T-cell (primary cell): Measurements from ENCODE around the gene RAB22A. TPM values are rescaled to one million over a fixed set of nuclear protein-coding genes. Genes with fewer than 3 reads are reported as not detected.
A peak's percentile ranks its signal among the peaks of the same experiment; 100 is the strongest.

Source experiments
- ATAC-seq, 4 experiments: fragments of 200-7000 bp in 3 of 4; fragments of 150-1000 bp in 1 of 4; cut with Tn5 transposase; replicated peaks in 1 of 4; 1 replicate in 3 of 4; 2 replicates in 1 of 4; pipeline ENCODE4 v1.10.0; 2021; ENCODE audit warnings: moderate library complexity in 3 of 4, mild to moderate bottlenecking in 2 of 4, moderate number of reproducible peaks in 1 of 4
- CTCF ChIA-PET, 2 donors: fragments of 300-600 bp; sonication (Branson Sonifier 250); formaldehyde crosslinking; loops; one replicate each; lab custom pipeline; 2022; ENCODE audit warnings: antibody characterized with exemption in 2 of 2; lab: Charles Lee
- POLR2A ChIA-PET, 2 donors: fragments of 300-600 bp; sonication (Branson Sonifier 250); formaldehyde crosslinking; loops; one replicate each; lab custom pipeline; 2022; ENCODE audit warnings: antibody characterized with exemption in 2 of 2; lab: Charles Lee
- DNase-seq, 35 experiments: peaks; one replicate each; pipeline versions ENCODE4 v3.0.0 to v3.0.0-alpha.2; 2013 to 2023
- H3K27ac ChIP-seq: one replicate; pipeline ENCODE4 v1.5.1; 2013; ENCODE audit warnings: low read length
- H3K27me3 ChIP-seq, 2 experiments: replicated peaks in 1 of 2; 1 replicate in 1 of 2; 2 replicates in 1 of 2; pipeline versions ENCODE4 v1.6.1 to v1.7.0; 2013; ENCODE audit warnings: low read length in 1 of 2, mixed read lengths in 1 of 2; ENCODE audit not compliant: control insufficient read depth in 2 of 2, insufficient read depth in 2 of 2; ENCODE audit errors: extremely low read depth in 1 of 2
- H3K36me3 ChIP-seq, 2 donors: 1 replicate in 1 of 2; 2 replicates in 1 of 2; pipeline versions ENCODE4 v1.6.1 to v1.7.0; 2013; ENCODE audit warnings: low read length in 1 of 2; ENCODE audit not compliant: control insufficient read depth in 2 of 2, insufficient read depth in 1 of 2; ENCODE audit errors: extremely low read depth in 1 of 2
- H3K4me1 ChIP-seq, 2 experiments: 1 replicate in 1 of 2; 2 replicates in 1 of 2; pipeline versions ENCODE4 v1.6.1 to v1.7.0; 2013; ENCODE audit warnings: low read length in 2 of 2, mixed read lengths in 1 of 2; ENCODE audit not compliant: insufficient read depth in 2 of 2, control insufficient read depth in 1 of 2; ENCODE audit errors: extremely low read depth in 1 of 2
- H3K4me3 ChIP-seq, 2 donors: 1 replicate in 1 of 2; 2 replicates in 1 of 2; pipeline versions ENCODE4 v1.5.1 to v1.7.0; 2013; ENCODE audit warnings: mild to moderate bottlenecking in 2 of 2, low read length in 1 of 2, moderate library complexity in 1 of 2; ENCODE audit not compliant: control insufficient read depth in 1 of 2; ENCODE audit errors: extremely low read depth in 1 of 2
- H3K9me3 ChIP-seq: 2 replicates; pipeline ENCODE4 v1.7.0; 2013
- H3K27ac Mint-ChIP-seq, 2 donors: one replicate each; pipeline ENCODE4 v1.8.0; 2020 to 2021; ENCODE audit warnings: mild to moderate bottlenecking in 2 of 2, mixed read lengths in 2 of 2
- H3K27me3 Mint-ChIP-seq, 2 donors: one replicate each; pipeline ENCODE4 v1.8.0; 2021 to 2022; ENCODE audit warnings: mixed read lengths in 2 of 2
- H3K36me3 Mint-ChIP-seq: one replicate; pipeline ENCODE4 v1.8.0; 2021; ENCODE audit warnings: mixed read lengths
- H3K4me1 Mint-ChIP-seq, 3 donors: one replicate each; pipeline ENCODE4 v1.8.0; 2020 to 2022; ENCODE audit warnings: mixed read lengths in 3 of 3, mild to moderate bottlenecking in 1 of 3
- H3K4me3 Mint-ChIP-seq, 3 donors: one replicate each; pipeline ENCODE4 v1.8.0; 2020 to 2022; ENCODE audit warnings: mild to moderate bottlenecking in 3 of 3, mixed read lengths in 3 of 3, moderate library complexity in 3 of 3
- H3K9me3 Mint-ChIP-seq, 3 donors: one replicate each; pipeline ENCODE4 v1.8.0; 2020 to 2022; ENCODE audit warnings: mixed read lengths in 3 of 3
- WGBS: methylation state at CpG from one replicate; pipeline ENCODE4 v1.1.5; 2013; ENCODE audit warnings: missing lambda C conversion rate; ENCODE audit not compliant: insufficient coverage; 5-methylcytosine and 5-hydroxymethylcytosine counted together
- total RNA-seq, 35 experiments: library from RNA in 6 of 35; stranded (reverse) in 6 of 35; fragments of 120-200 nt in 1 of 35; gene quantifications; one replicate each; pipeline versions ENCODE4 v1.2.1 to v1.2.4 and lab custom pipeline; 2013 to 2026

The RAB22A gene
- total RNA-seq, 5 donors from 2014 or later (not counting 1 experiment from before 2014, with no cell fraction given) = 15.3 to 23.0 (median 20.4) TPM

DNA sequence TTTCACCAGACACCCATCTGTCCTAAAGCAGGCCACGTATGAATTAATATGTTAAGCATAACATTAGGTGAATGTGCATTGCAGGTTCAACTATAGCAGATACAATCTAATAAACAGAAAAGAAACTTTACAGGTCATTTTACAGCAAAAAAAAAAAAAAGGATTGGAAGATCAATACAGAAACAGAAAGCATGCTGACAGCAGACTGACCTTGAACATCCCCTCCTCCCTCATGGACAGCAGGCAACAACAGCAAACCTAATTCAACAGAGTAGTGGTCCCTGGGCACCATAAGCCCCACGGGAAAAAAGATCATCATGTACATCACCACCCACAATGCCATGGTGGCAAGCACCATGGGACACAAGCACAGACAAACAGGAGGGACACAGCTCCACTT is 12.1 kb upstream of the RAB22A start:
- ATAC-seq = no peak
- no CpG with 5 or more reads among the region's 2 CpGs for WGBS

DNA sequence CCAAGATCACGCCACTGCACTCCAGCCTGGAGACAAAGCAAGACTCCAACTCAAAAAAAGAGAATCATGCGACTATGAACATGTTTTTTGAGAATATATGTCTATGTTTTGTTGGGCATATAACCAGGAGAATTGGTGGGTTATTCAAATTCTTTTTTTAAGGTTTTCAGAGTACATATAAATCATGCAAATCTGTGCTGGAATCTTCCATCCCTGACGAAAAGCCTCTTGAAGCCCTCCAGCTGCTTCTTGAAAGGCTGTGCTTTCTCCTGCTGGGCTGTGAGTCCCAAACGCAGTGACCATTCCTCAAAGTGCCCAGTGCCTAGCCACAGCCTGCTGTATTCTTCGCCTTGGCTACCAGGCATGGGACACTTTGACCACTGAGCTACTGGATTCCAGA is 9.2 kb upstream of the RAB22A start:
- ATAC-seq (no peak), DNase-seq (no peak)
- H3K27me3 Mint-ChIP-seq = no peaks in the 10 kb centered on the region
- H3K27ac Mint-ChIP-seq = peak overlapping the region in 1 of 2 donors; percentile 53
- H3K36me3 Mint-ChIP-seq = peaks cover 11% of the 10 kb centered on the region
- H3K4me3 Mint-ChIP-seq = no peak overlapping the region
- Histone ChIP-seq H3K4me3 (no peak overlapping the region), H3K27ac (no peak overlapping the region), H3K4me1 (no peaks in the 10 kb centered on the region), H3K36me3 (no peaks in the 10 kb centered on the region), H3K27me3 (no peaks in the 10 kb centered on the region), H3K9me3 (no peaks in the 10 kb centered on the region)
- ChIA-PET POLR2A (interaction anchor here (0.6 kb wide), 2 partner anchors 9 to 10 kb away, joined by 3 to 4 read pairs; partner anchors contain the start of gene RAB22A (in 1 of the 2)), CTCF (interaction anchor here (0.5 to 0.6 kb wide), 2 partner anchors 58 to 350 kb away, joined by 3 to 4 read pairs; no protein-coding TSS in a partner anchor)
- no peaks in the 10 kb centered on the region for H3K9me3 Mint-ChIP-seq
- H3K4me1 Mint-ChIP-seq = peaks cover 21 to 29% (median 28%) of the 10 kb centered on the region in 3 donors
- WGBS = 98% methylated on average over 4 of the region's 5 CpGs

More for the DNA sequence above, 12.1 kb upstream of the RAB22A start:
- DNase-seq = no peak
- Histone ChIP-seq H3K4me3 (no peak overlapping the region), H3K9me3 (no peaks in the 10 kb centered on the region), H3K36me3 (no peaks in the 10 kb centered on the region), H3K27me3 (no peaks in the 10 kb centered on the region), H3K4me1 (no peaks in the 10 kb centered on the region), H3K27ac (no peak overlapping the region)
- H3K9me3 Mint-ChIP-seq = no peaks in the 10 kb centered on the region
- peaks cover 16 to 24% (median 21%) of the 10 kb centered on the region in 3 donors for H3K4me1 Mint-ChIP-seq
- no peak overlapping the region for H3K27ac Mint-ChIP-seq
- no peak overlapping the region for H3K4me3 Mint-ChIP-seq
- no peaks in the 10 kb centered on the region for H3K27me3 Mint-ChIP-seq
- peaks cover 11% of the 10 kb centered on the region for H3K36me3 Mint-ChIP-seq
- ChIA-PET POLR2A (interaction anchor here in 1 of 2 donors (0.5 kb wide), 1 partner anchor 924 kb away, joined by 3 read pairs; no protein-coding TSS in a partner anchor), CTCF (no interaction called here)

DNA sequence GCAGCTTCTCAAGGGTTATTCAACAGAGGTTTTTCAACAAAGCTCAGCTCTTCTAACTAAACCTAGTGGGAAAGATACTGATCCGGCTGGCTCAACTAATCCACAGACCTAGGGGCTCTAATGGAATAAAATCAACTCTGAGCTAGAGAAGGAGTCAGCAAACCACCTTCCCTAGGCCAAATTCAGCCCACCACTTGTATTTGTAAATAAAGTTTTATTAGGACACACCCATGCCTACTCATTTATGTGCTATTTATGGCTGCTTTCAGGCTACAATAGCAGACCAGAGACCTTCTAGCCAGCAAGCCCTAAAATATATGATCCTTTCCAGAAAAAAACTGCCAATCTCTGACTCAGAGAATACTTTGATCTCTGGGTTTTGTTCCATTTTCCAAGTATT is 6.0 kb upstream of the RAB22A start:
- Mint-ChIP-seq H3K27ac (no peak overlapping the region), H3K27me3 (no peaks in the 10 kb centered on the region), H3K4me3 (no peak overlapping the region), H3K9me3 (no peaks in the 10 kb centered on the region), H3K4me1 (peaks cover 36 to 43% (median 39%) of the 10 kb centered on the region in 3 donors), H3K36me3 (peaks cover 11% of the 10 kb centered on the region)
- Histone ChIP-seq H3K27me3 (no peaks in the 10 kb centered on the region), H3K4me1 (peaks cover 21 to 25% of the 10 kb centered on the region in 2 experiments), H3K9me3 (no peaks in the 10 kb centered on the region), H3K36me3 (no peaks in the 10 kb centered on the region), H3K4me3 (no peak overlapping the region), H3K27ac (no peak overlapping the region)
- CTCF ChIA-PET = interaction anchor here in 1 of 2 donors (0.8 kb wide), 1 partner anchor 51 kb away, joined by 3 read pairs; no protein-coding TSS in a partner anchor
- WGBS = no CpG with 5 or more reads among the region's 1 CpG
- ATAC-seq = no peak
- POLR2A ChIA-PET = interaction anchor here (0.6 kb wide), 2 partner anchors 66 to 160 kb away, joined by 4 read pairs; no protein-coding TSS in a partner anchor
- no peak for DNase-seq

DNA sequence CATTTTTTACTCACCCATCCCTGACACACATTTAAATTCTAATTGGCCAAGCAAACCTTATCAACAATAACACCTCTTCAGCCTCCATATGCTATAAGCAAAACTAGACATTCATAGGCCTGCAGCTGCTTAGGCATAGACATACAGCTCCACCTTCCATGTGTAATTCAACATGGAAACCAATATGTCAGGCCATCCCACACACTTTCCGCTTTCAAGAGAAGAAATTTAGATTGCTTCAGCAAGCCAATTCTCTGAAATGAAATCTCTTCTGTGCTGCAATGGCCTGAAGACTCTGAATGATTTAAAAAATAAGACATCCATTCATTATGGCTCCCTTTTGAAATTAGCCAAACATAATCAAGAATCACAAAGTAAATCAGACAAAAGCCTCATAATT is 4.5 kb upstream of the RAB22A start:
- no peaks in the 10 kb centered on the region for H3K9me3 Mint-ChIP-seq
- H3K4me3 Mint-ChIP-seq = no peak overlapping the region
- peak overlapping the region; percentile 27 to 39 for H3K27ac Mint-ChIP-seq
- ATAC-seq (no peak), DNase-seq (no peak)
- ChIA-PET POLR2A (no interaction called here), CTCF (no interaction called here)
- H3K27ac ChIP-seq = no peak overlapping the region
- no peaks in the 10 kb centered on the region for H3K27me3 ChIP-seq
- H3K27me3 Mint-ChIP-seq = no peaks in the 10 kb centered on the region
- 91% methylated on average over 1 of the region's 1 CpG for WGBS
- H3K36me3 ChIP-seq = no peaks in the 10 kb centered on the region
- H3K36me3 Mint-ChIP-seq = peaks cover 6% of the 10 kb centered on the region
- peaks cover 25 to 32% of the 10 kb centered on the region in 2 experiments for H3K4me1 ChIP-seq
- H3K9me3 ChIP-seq = no peaks in the 10 kb centered on the region
- peaks cover 38 to 47% (median 42%) of the 10 kb centered on the region in 3 donors for H3K4me1 Mint-ChIP-seq
- no peak overlapping the region for H3K4me3 ChIP-seq

DNA sequence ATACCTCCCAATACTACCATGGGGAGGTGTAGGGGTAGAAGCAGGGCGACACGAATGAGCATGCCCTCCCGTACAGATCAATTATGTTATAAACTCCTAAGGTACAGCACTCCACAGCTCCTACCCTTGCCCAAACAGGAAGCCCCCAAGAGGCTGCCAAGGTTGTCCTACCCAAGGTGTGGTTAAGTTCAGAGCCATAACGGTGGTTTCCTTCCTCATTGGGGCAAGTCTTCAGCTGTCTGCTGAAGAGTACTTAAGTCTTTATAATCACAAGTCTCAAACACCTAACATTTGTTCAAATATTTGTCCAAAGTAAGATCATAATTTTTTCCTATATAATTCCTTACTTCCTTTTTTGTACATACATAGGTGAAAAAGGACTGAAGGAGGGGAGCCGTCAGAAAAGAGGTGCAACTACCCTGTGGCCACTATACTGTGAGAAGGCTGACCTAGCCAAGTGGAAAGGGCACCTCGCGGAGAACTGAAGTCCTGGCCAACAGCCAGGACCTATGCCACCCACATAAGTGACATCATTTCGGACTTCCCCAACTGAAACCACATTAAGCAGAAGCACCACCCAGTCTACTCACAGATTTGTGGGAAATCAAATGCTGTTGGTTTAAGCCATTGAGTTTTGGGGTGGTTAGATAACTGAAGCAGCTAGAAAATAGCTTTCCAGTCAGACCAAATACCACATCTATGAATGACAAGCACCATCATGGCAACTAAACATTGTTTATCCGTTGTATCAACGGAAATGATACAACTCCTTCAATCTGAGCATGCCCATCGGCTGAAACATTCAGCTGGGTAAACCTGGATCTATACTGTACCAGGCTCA is 2.9 kb upstream of the RAB22A start:
- H3K4me3 ChIP-seq = peak overlapping the region in 1 of 2 donors; percentile 49
- POLR2A ChIA-PET = interaction anchor here (0.5 to 2.0 kb wide), 9 partner anchors 24 to 908 kb away, joined by 3 to 22 read pairs (median 5); partner anchors contain the start of gene VAPB (in 1 of the 2)
- 0% methylated on average over 2 of the region's 11 CpGs for WGBS

DNA sequence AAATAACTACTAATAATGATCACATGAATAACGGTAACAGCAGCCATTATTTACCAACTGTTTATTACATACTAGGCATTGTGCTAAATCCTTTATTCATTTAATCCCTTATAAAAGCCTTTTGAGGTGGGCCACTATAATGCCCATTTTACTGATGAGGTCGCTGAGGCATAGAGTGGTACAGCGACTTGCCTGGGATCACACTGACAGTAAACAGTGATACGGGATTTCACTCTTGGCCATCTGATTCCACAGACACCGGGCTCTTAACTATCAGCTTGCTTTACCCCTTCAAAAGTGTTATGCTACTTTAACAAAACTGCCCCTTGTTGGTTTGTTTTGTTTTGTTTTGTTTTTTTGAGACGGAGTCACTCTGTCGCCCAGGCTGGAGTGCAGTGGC is 2.2 kb upstream of the RAB22A start:
- DNase-seq = peak in 1 of 35 experiments; percentile 5
- Histone ChIP-seq H3K27ac (peak overlapping the region; percentile 92), H3K9me3 (no peaks in the 10 kb centered on the region), H3K4me3 (no peak overlapping the region), H3K4me1 (peaks cover 31 to 40% of the 10 kb centered on the region in 2 experiments), H3K36me3 (peaks cover 0 to 3% of the 10 kb centered on the region in 2 donors), H3K27me3 (no peaks in the 10 kb centered on the region)
- no peaks in the 10 kb centered on the region for H3K27me3 Mint-ChIP-seq
- ChIA-PET CTCF (interaction anchor here in 1 of 2 donors (0.8 to 1.8 kb wide), 5 partner anchors 8 to 344 kb away, joined by 3 to 8 read pairs (median 4); partner anchors contain the start of genes STX16 and VAPB), POLR2A (interaction anchor here in 1 of 2 donors (0.6 to 2.0 kb wide), 5 partner anchors 24 to 909 kb away, joined by 3 to 22 read pairs (median 5); partner anchors contain the start of gene VAPB)
- 84% methylated on average over 4 of the region's 7 CpGs for WGBS
- H3K4me3 Mint-ChIP-seq = peak overlapping the region; percentile 11 to 69 (median 66)
- H3K4me1 Mint-ChIP-seq = peaks cover 49 to 65% (median 52%) of the 10 kb centered on the region in 3 donors
- H3K27ac Mint-ChIP-seq = peak overlapping the region; percentile 91 to 94
- no peaks in the 10 kb centered on the region for H3K9me3 Mint-ChIP-seq
- peak in 1 of 4 experiments; percentile 0 for ATAC-seq
- peaks cover 5% of the 10 kb centered on the region for H3K36me3 Mint-ChIP-seq

More for the DNA sequence above, 2.9 kb upstream of the RAB22A start:
- Histone ChIP-seq H3K36me3 (peaks cover 0 to 3% of the 10 kb centered on the region in 2 donors), H3K4me1 (peaks cover 31 to 35% of the 10 kb centered on the region in 2 experiments), H3K27me3 (no peaks in the 10 kb centered on the region), H3K27ac (peak overlapping the region; percentile 92), H3K9me3 (no peaks in the 10 kb centered on the region)
- DNase-seq = peak in 34 of 35 experiments; percentile 49 to 95 (median 75)
- peak overlapping the region; percentile 91 to 94 for H3K27ac Mint-ChIP-seq
- no peaks in the 10 kb centered on the region for H3K9me3 Mint-ChIP-seq
- H3K4me1 Mint-ChIP-seq = peaks cover 45 to 61% (median 49%) of the 10 kb centered on the region in 3 donors
- peaks cover 8% of the 10 kb centered on the region for H3K36me3 Mint-ChIP-seq
- peak; percentile 48 to 80 (median 61) for ATAC-seq
- CTCF ChIA-PET = interaction anchor here in 1 of 2 donors (0.8 to 1.8 kb wide), 6 partner anchors 8 to 344 kb away, joined by 3 to 8 read pairs (median 4); partner anchors contain the start of genes STX16 and VAPB
- peak overlapping the region; percentile 11 to 69 (median 66) for H3K4me3 Mint-ChIP-seq
- no peaks in the 10 kb centered on the region for H3K27me3 Mint-ChIP-seq
